ENCODE data around the gene SAMM50. TPM values are rescaled to one million over a fixed set of nuclear protein-coding genes. Genes with fewer than 3 reads are reported as not detected.

Gene SAMM50
- total and polyA plus RNA-seq, 2 donors: 27.5 to 34.3 TPM

GRCh38 chr22:43994416-43994815 is 39.2 kb downstream of the SAMM50 start:
- no peak overlapping the region for H3K4me3 ChIP-seq (ENCODE audit: low read depth, low read length)
- no peaks in the 10 kb centered on the region for H3K4me1 ChIP-seq (ENCODE audit: insufficient read depth)
- no peak overlapping the region for H3K27ac ChIP-seq (ENCODE audit: low read depth)
- no peak for DNase-seq (ENCODE audit: extremely low spot score)
- WGBS: 97% methylated on average over 9 of the region's 9 CpGs
- peaks cover 2% of the 10 kb centered on the region for H3K36me3 ChIP-seq (ENCODE audit: insufficient read depth)

GRCh38 chr22:43995057-43995685 is 39.9 kb downstream of the SAMM50 start:
- Histone ChIP-seq H3K4me3 (ENCODE audit: low read depth, low read length) (no peak overlapping the region), H3K36me3 (ENCODE audit: insufficient read depth) (peaks cover 2% of the 10 kb centered on the region)

GRCh38 chr22:43995798-43996169 is 40.5 kb downstream of the SAMM50 start:
- H3K4me3 ChIP-seq (ENCODE audit: low read depth, low read length): no peak overlapping the region
- DNase-seq (ENCODE audit: extremely low spot score): no peak
- H3K4me1 ChIP-seq (ENCODE audit: insufficient read depth): no peaks in the 10 kb centered on the region
- peaks cover 2% of the 10 kb centered on the region for H3K36me3 ChIP-seq (ENCODE audit: insufficient read depth)
- no peak overlapping the region for H3K27ac ChIP-seq (ENCODE audit: low read depth)
- 85% methylated on average over 10 of the region's 10 CpGs for WGBS

More at GRCh38 chr22:43995057-43995685, 39.9 kb downstream of the SAMM50 start:
- WGBS: 95% methylated on average over 15 of the region's 15 CpGs
- no peak overlapping the region for H3K27ac ChIP-seq (ENCODE audit: low read depth)
- H3K4me1 ChIP-seq (ENCODE audit: insufficient read depth): no peaks in the 10 kb centered on the region
- DNase-seq (ENCODE audit: extremely low spot score): no peak

DNA sequence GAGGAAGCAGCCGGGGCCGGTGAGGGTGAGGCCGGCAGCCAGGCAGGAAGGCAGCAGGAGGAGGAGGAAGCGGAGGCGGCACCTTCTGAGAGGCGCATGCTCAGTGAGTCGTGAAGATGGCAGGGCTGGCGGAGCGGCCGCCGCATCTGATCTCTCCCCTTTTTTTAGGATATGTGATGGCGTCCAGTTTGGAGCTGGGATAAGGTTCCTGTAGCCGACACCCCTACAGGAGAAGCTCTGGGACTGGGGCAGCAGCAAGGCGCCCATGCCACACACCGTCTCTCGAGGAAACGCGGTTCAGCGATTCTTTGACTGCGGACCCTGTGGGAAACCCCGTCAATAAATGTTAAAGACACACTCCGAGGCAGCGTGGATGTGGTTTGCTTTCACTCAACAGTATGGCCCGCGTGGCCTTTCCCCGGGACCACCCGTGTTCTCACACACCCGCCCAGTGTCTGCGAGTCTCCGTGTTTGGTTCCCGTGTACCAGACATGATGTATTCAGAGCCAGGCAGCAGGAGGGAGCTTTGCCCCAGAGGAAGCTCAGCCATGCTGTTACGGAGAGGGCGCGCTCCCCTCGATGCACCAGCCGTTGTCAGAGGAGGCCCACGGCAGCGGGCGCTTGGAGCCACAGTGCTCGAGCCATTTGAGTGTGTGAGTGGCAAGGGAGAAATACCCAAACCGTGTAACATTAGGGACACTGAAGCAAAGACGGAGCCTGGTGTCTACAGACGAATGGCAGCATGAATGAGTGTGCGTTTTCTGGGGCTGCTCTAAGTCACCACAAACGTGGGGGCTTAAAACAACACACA is 41.1 kb downstream of the SAMM50 start:
- no peak for DNase-seq (ENCODE audit: extremely low spot score)
- Histone ChIP-seq H3K36me3 (ENCODE audit: insufficient read depth) (peaks cover 2% of the 10 kb centered on the region), H3K4me3 (ENCODE audit: low read depth, low read length) (no peak overlapping the region), H3K4me1 (ENCODE audit: insufficient read depth) (no peaks in the 10 kb centered on the region), H3K27ac (ENCODE audit: low read depth) (no peak overlapping the region)
- WGBS: 92% methylated on average over 45 of the region's 45 CpGs

GRCh38 chr22:43996981-43997265 is 41.7 kb downstream of the SAMM50 start:
- Histone ChIP-seq H3K27ac (ENCODE audit: low read depth) (no peak overlapping the region), H3K4me1 (ENCODE audit: insufficient read depth) (no peaks in the 10 kb centered on the region), H3K36me3 (ENCODE audit: insufficient read depth) (peaks cover 2% of the 10 kb centered on the region), H3K4me3 (ENCODE audit: low read depth, low read length) (no peak overlapping the region)
- 87% methylated on average over 8 of the region's 8 CpGs for WGBS
- no peak for DNase-seq (ENCODE audit: extremely low spot score)

- H3K36me3 ChIP-seq (ENCODE audit: insufficient read depth): peaks cover 2% of the 10 kb centered on the region
- H3K4me1 ChIP-seq (ENCODE audit: insufficient read depth): no peaks in the 10 kb centered on the region
- no peak for DNase-seq (ENCODE audit: extremely low spot score)
- H3K4me3 ChIP-seq (ENCODE audit: low read depth, low read length): no peak overlapping the region
- H3K27ac ChIP-seq (ENCODE audit: low read depth): no peak overlapping the region
- 69% methylated on average over 15 of the region's 15 CpGs for WGBS
Measured at GRCh38 chr22:43998679-43999264, 43.5 kb downstream of the SAMM50 start.

DNA sequence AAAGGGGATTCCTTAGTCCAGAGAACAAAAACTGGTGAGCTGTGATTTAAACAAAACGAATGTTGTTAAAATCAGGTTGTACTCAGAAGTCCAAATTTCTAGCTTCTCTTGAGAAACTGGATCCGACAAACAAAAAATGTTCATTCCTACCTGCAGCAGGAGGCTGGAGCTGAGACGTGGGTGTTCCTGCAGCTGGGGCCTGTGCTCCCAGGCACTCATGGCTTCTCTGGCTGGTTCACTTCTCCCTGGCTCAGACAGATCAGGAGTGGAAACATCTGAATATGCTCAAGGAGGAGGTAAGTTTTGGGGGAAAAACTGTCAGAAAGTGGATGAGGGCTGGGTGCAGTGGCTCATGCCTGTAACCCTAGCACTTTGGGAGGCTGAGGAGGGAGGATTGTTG is 44.1 kb downstream of the SAMM50 start:
- H3K27ac ChIP-seq (ENCODE audit: low read depth): no peak overlapping the region
- 91% methylated on average over 3 of the region's 3 CpGs for WGBS

DNA sequence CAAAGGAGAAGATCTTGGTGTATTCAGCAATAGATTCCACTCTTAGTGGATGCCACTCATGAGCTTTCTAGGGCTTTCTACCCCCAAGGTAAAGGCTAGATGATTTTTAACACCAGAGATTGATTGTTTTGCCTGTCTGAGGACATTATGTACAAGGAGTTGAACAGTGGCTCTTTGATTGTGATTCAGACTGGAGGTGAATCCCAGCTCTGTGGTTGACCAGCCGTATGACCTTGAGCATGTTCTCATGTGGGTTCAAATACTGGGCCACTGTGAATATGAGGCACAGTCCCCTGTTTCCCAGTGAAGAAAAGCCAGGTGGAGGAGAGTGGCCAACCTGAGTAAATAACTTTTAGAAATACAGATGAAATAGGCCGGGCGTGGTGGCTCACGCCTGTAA is 44.9 kb downstream of the SAMM50 start:
- 98% methylated on average over 4 of the region's 4 CpGs for WGBS
- Histone ChIP-seq H3K4me1 (ENCODE audit: insufficient read depth) (no peaks in the 10 kb centered on the region), H3K4me3 (ENCODE audit: low read depth, low read length) (no peak overlapping the region), H3K27ac (ENCODE audit: low read depth) (no peak overlapping the region), H3K36me3 (ENCODE audit: insufficient read depth) (no peaks in the 10 kb centered on the region)
- DNase-seq (ENCODE audit: extremely low spot score): no peak

More for the DNA sequence above, 44.1 kb downstream of the SAMM50 start:
- Histone ChIP-seq H3K4me3 (ENCODE audit: low read depth, low read length) (no peak overlapping the region), H3K4me1 (ENCODE audit: insufficient read depth) (no peaks in the 10 kb centered on the region), H3K36me3 (ENCODE audit: insufficient read depth) (peaks cover 2% of the 10 kb centered on the region)
- no peak for DNase-seq (ENCODE audit: extremely low spot score)

- 86% methylated on average over 7 of the region's 7 CpGs for WGBS
- no peak for DNase-seq (ENCODE audit: extremely low spot score)
- H3K4me1 ChIP-seq (ENCODE audit: insufficient read depth): no peaks in the 10 kb centered on the region
- H3K36me3 ChIP-seq (ENCODE audit: insufficient read depth): no peaks in the 10 kb centered on the region
- H3K4me3 ChIP-seq (ENCODE audit: low read depth, low read length): no peak overlapping the region
- no peak overlapping the region for H3K27ac ChIP-seq (ENCODE audit: low read depth)
Measured at GRCh38 chr22:44001521-44001920, 46.3 kb downstream of the SAMM50 start.

GRCh38 chr22:44002324-44002723 is 47.1 kb downstream of the SAMM50 start:
- H3K4me3 ChIP-seq (ENCODE audit: low read depth, low read length): no peak overlapping the region
- no peaks in the 10 kb centered on the region for H3K36me3 ChIP-seq (ENCODE audit: insufficient read depth)
- H3K27ac ChIP-seq (ENCODE audit: low read depth): no peak overlapping the region
- 91% methylated on average over 11 of the region's 11 CpGs for WGBS
- no peak for DNase-seq (ENCODE audit: extremely low spot score)
- no peaks in the 10 kb centered on the region for H3K4me1 ChIP-seq (ENCODE audit: insufficient read depth)

- 89% methylated on average over 8 of the region's 8 CpGs for WGBS
- DNase-seq (ENCODE audit: extremely low spot score): no peak
- Histone ChIP-seq H3K27ac (ENCODE audit: low read depth) (no peak overlapping the region), H3K36me3 (ENCODE audit: insufficient read depth) (no peaks in the 10 kb centered on the region), H3K4me1 (ENCODE audit: insufficient read depth) (no peaks in the 10 kb centered on the region), H3K4me3 (ENCODE audit: low read depth, low read length) (no peak overlapping the region)
Measured at GRCh38 chr22:44002997-44003396, 47.8 kb downstream of the SAMM50 start.

GRCh38 chr22:44003405-44004103 is 48.3 kb downstream of the SAMM50 start:
- WGBS: 73% methylated on average over 7 of the region's 7 CpGs
- no peak overlapping the region for H3K27ac ChIP-seq (ENCODE audit: low read depth)
- H3K36me3 ChIP-seq (ENCODE audit: insufficient read depth): no peaks in the 10 kb centered on the region
- no peak for DNase-seq (ENCODE audit: extremely low spot score)
- no peaks in the 10 kb centered on the region for H3K4me1 ChIP-seq (ENCODE audit: insufficient read depth)
- no peak overlapping the region for H3K4me3 ChIP-seq (ENCODE audit: low read depth, low read length)

DNA sequence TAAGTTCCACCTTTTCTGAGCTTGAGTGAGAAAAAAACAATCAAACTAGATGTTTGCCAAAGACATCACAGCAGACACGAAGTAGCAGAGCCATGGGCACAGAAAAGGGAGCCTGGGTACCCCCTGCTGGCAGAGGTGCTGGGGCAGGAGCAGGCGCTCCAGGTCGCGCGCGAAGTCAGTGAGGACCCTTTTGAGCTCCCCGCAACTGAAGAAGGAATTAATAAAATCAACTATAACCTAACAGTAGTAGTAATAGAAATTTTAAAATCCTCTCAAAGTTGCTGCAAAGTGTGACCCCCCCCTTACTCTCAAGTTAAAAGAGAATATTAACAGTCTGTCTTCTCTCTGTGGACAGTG is 48.8 kb downstream of the SAMM50 start:
- no peak overlapping the region for H3K27ac ChIP-seq (ENCODE audit: low read depth)
- H3K36me3 ChIP-seq (ENCODE audit: insufficient read depth): no peaks in the 10 kb centered on the region
- 95% methylated on average over 7 of the region's 7 CpGs for WGBS

DNA sequence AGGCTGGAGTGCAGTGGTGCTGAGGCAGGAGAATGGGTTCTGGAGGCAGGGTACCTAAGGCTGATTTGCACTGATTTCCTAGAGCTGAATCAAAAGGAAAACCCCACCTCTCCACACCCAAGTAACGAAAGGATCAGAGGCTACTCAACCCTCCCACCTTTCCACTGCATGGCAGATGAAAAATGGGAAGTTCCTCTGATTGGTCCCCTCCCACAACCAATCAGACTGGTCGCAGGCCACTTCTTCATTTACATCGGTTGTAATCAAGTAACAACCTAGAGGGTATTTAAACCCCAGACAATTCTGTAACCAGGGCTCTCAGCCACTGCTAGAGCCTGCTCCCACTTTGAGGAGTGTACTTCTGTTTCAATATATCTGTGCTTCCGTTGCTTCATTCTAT is 50.3 kb downstream of the SAMM50 start:
- 94% methylated on average over 4 of the region's 4 CpGs for WGBS
- no peak for DNase-seq (ENCODE audit: extremely low spot score)
- no peak overlapping the region for H3K4me3 ChIP-seq (ENCODE audit: low read depth, low read length)
- H3K36me3 ChIP-seq (ENCODE audit: insufficient read depth): no peaks in the 10 kb centered on the region
- no peak overlapping the region for H3K27ac ChIP-seq (ENCODE audit: low read depth)
- H3K4me1 ChIP-seq (ENCODE audit: insufficient read depth): no peaks in the 10 kb centered on the region

More for the DNA sequence above, 48.8 kb downstream of the SAMM50 start:
- no peaks in the 10 kb centered on the region for H3K4me1 ChIP-seq (ENCODE audit: insufficient read depth)
- DNase-seq (ENCODE audit: extremely low spot score): no peak
- no peak overlapping the region for H3K4me3 ChIP-seq (ENCODE audit: low read depth, low read length)

Measured in urinary bladder (tissue), 4 donors.